ENCODE measurements around the gene SH3PXD2B. TPM values are rescaled to one million over a fixed set of nuclear protein-coding genes. Genes with fewer than 3 reads are reported as not detected.

Gene SH3PXD2B
- total RNA-seq, 1 donor, result 46.7 TPM

- TF ChIP-seq, protein P1, sequence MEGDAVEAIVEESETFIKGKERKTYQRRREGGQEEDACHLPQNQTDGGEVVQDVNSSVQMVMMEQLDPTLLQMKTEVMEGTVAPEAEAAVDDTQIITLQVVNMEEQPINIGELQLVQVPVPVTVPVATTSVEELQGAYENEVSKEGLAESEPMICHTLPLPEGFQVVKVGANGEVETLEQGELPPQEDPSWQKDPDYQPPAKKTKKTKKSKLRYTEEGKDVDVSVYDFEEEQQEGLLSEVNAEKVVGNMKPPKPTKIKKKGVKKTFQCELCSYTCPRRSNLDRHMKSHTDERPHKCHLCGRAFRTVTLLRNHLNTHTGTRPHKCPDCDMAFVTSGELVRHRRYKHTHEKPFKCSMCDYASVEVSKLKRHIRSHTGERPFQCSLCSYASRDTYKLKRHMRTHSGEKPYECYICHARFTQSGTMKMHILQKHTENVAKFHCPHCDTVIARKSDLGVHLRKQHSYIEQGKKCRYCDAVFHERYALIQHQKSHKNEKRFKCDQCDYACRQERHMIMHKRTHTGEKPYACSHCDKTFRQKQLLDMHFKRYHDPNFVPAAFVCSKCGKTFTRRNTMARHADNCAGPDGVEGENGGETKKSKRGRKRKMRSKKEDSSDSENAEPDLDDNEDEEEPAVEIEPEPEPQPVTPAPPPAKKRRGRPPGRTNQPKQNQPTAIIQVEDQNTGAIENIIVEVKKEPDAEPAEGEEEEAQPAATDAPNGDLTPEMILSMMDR (IDR thresholded peaks at IDR 0.05; ENCODE audit: insufficient read depth, low read length), result no peak
- no peak for DNase-seq (ENCODE audit: low read depth)
- H3K4me3 ChIP-seq (ENCODE audit: low read depth, low read length), result no peak overlapping the region
These were observed 20.8 kb downstream of the SH3PXD2B start for GRCh38 chr5:172433513-172433912.

GRCh38 chr5:172433071-172433470, 21.3 kb downstream of the SH3PXD2B start:
- DNase-seq (ENCODE audit: low read depth), result no peak
- H3K4me3 ChIP-seq (ENCODE audit: low read depth, low read length), result no peak overlapping the region
- TF ChIP-seq, protein P1 (IDR thresholded peaks at IDR 0.05; ENCODE audit: insufficient read depth, low read length), result no peak

GRCh38 chr5:172430354-172430753, 24.0 kb downstream of the SH3PXD2B start:
- TF ChIP-seq, protein P1 (IDR thresholded peaks at IDR 0.05; ENCODE audit: insufficient read depth, low read length), result no peak
- DNase-seq (ENCODE audit: low read depth), result no peak
- no peak overlapping the region for H3K4me3 ChIP-seq (ENCODE audit: low read depth, low read length)

- TF ChIP-seq, protein P1 (IDR thresholded peaks at IDR 0.05; ENCODE audit: insufficient read depth, low read length), result no peak
- DNase-seq (ENCODE audit: low read depth), result peak; percentile 95
- no peak overlapping the region for H3K4me3 ChIP-seq (ENCODE audit: low read depth, low read length)
These were observed 25.0 kb downstream of the SH3PXD2B start for GRCh38 chr5:172429201-172429940.

GRCh38 chr5:172428224-172429166, 25.8 kb downstream of the SH3PXD2B start:
- DNase-seq (ENCODE audit: low read depth), result no peak
- H3K4me3 ChIP-seq (ENCODE audit: low read depth, low read length), result no peak overlapping the region
- TF ChIP-seq, protein P1 (IDR thresholded peaks at IDR 0.05; ENCODE audit: insufficient read depth, low read length), result no peak

DNA sequence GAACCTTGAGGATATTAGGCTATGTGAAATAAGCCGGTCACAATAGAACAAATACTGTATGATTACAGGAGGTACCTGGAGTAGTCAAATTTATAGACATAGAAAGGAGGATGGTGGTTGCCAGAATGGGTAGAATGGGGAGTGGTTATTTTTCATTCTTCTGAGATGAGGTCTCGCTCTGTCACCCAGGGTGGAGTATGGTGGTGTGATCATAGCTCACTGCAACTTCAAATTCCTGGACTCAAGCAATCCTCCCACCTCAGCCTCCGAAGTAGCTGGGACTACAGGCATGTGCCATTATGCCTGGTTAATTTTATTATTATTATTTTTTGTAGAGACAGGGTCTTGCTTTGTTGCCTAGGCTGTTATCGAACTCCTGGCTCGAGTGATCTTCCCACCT, 27.1 kb downstream of the SH3PXD2B start:
- H3K4me3 ChIP-seq (ENCODE audit: low read depth, low read length), result no peak overlapping the region
- TF ChIP-seq, protein P1 (IDR thresholded peaks at IDR 0.05; ENCODE audit: insufficient read depth, low read length), result no peak
- DNase-seq (ENCODE audit: low read depth), result no peak
